HepG2 (cell line): Measurements from ENCODE around the gene GLYATL1B. TPM values are rescaled to one million over a fixed set of nuclear protein-coding genes. Genes with fewer than 3 reads are reported as not detected.

ENCODE experiments used
- ATAC-seq: fragments of 200-7000 bp; cut with Tn5 transposase; 3 replicates; pipeline ENCODE4 v1.9.1; 2020; ENCODE audit warnings: mild to moderate bottlenecking, moderate library complexity
- BruUV-seq: library from RNA; stranded (reverse); fragments of 400-500 nt; replicated peaks from 2 replicates; lab custom pipeline; 2021; lab: Mats Ljungman, UMichigan
- CTCF ChIA-PET: fragments of 300-600 bp; formaldehyde crosslinking; extraction: SDS; loops from one replicate; lab custom pipeline; 2021; ENCODE audit warnings: low total read pairs, inconsistent platforms, low intra/inter-chr PET ratio; lab: Yijun Ruan, JAX
- POLR2A ChIA-PET: fragments of 350-600 bp; sonication (Branson Sonifier 250); formaldehyde crosslinking; loops from one replicate; lab custom pipeline; 2020; ENCODE audit warnings: antibody characterized with exemption, inconsistent platforms; lab: Yijun Ruan, JAX
- DNase-seq: peaks from one replicate; pipeline ENCODE4 v3.0.0-alpha.2; 2015; ENCODE audit warnings: low spot score
- FAIRE-seq: peaks from 3 replicates; lab custom pipeline; 2011; peaks lifted over from hg19 to GRCh38; lab: Jason Lieb, UNC
- H2AFZ ChIP-seq: one replicate; pipeline ENCODE4 v1.6.1; 2011; ENCODE audit warnings: low read length, inconsistent platforms
- H3K27ac ChIP-seq: fragments of 300-600 bp; 3 replicates; pipeline ENCODE4 v1.8.0; 2011; ENCODE audit warnings: mixed run types, mild to moderate bottlenecking, mixed read lengths, low read length, inconsistent platforms; ENCODE audit not compliant: insufficient read depth; ENCODE audit errors: extremely low read length
- H3K27me3 ChIP-seq, 2 experiments: fragments of 200-600 bp in 1 of 2; 2 replicates in 1 of 2; 3 replicates in 1 of 2; pipeline versions ENCODE4 v1.6.0 to v1.8.0; 2011; ENCODE audit warnings: low read length in 2 of 2, mild to moderate bottlenecking in 2 of 2, moderate library complexity in 2 of 2, inconsistent platforms in 1 of 2; ENCODE audit not compliant: insufficient read depth in 2 of 2, control insufficient read depth in 1 of 2
- H3K36me3 ChIP-seq, 2 experiments: fragments of 200-600 bp in 1 of 2; replicated peaks in 1 of 2; 2 replicates in 1 of 2; 3 replicates in 1 of 2; pipeline versions ENCODE4 v1.5.1 to v1.8.0; 2011; ENCODE audit warnings: low read length in 2 of 2, inconsistent platforms in 1 of 2; ENCODE audit not compliant: insufficient read depth in 2 of 2, control insufficient read depth in 1 of 2
- H3K4me1 ChIP-seq: 2 replicates; pipeline ENCODE4 v1.5.1; 2012; ENCODE audit warnings: low read length, inconsistent platforms; ENCODE audit not compliant: insufficient read depth
- H3K4me2 ChIP-seq: 2 replicates; pipeline ENCODE4 v1.6.0; 2011; ENCODE audit warnings: low read depth, low read length, inconsistent platforms
- H3K4me3 ChIP-seq, 3 experiments: fragments of 200-600 bp in 1 of 3; sonication (generic), shearing (Covaris generic) in 1 of 3; replicated peaks in 1 of 3; 2 replicates each; pipeline ENCODE4 v1.5.1; 2011 to 2016; ENCODE audit warnings: low read length in 3 of 3, inconsistent platforms in 2 of 3, low read depth in 2 of 3, mild to moderate bottlenecking in 2 of 3, control low read depth in 1 of 3, mixed read lengths in 1 of 3; ENCODE audit not compliant: insufficient read depth in 1 of 3
- H3K79me2 ChIP-seq: one replicate; pipeline ENCODE4 v1.6.1; 2011; ENCODE audit warnings: low read length, inconsistent platforms; ENCODE audit not compliant: insufficient read depth
- H3K9ac ChIP-seq: 2 replicates; pipeline ENCODE4 v1.6.0; 2011; ENCODE audit warnings: mild to moderate bottlenecking, low read depth, low read length, inconsistent platforms; ENCODE audit not compliant: insufficient read depth
- H3K9me3 ChIP-seq: 2 replicates; pipeline ENCODE4 v1.5.1; 2012; ENCODE audit warnings: mild to moderate bottlenecking, low read length
- H4K20me1 ChIP-seq: 2 replicates; pipeline ENCODE4 v1.6.0; 2011; ENCODE audit warnings: inconsistent platforms, mild to moderate bottlenecking, low read length, moderate library complexity; ENCODE audit not compliant: insufficient read depth
- ARHGAP35 ChIP-seq: sonication (generic); formaldehyde crosslinking; IDR thresholded peaks from 2 replicates; pipeline ENCODE4 v1.9.0; 2022; ENCODE audit warnings: mild to moderate bottlenecking, inconsistent platforms, moderate library complexity, missing genetic modification reagents, borderline replicate concordance
- NFATC3 ChIP-seq: sonication (generic); formaldehyde crosslinking; IDR thresholded peaks from 2 replicates; pipeline ENCODE4 v1.5.1; 2020; ENCODE audit warnings: mild to moderate bottlenecking, missing genetic modification reagents
- PAF1 ChIP-seq: IDR thresholded peaks from 2 replicates; pipeline ENCODE4 v1.6.1; 2016; ENCODE audit warnings: missing genetic modification reagents, missing compliant biosample characterization
- RFX1 ChIP-seq: fragments of 450-650 bp; IDR thresholded peaks from 2 replicates; pipeline ENCODE4 v1.6.1; 2017
- SIX4 ChIP-seq: sonication (generic); formaldehyde crosslinking; IDR thresholded peaks from 2 replicates; pipeline ENCODE4 v1.4.0; 2020; ENCODE audit warnings: missing genetic modification reagents
- WGBS: methylation state at CpG from one replicate; pipeline ENCODE4 v1.1.6; 2017; ENCODE audit warnings: low lambda C conversion rate; 5-methylcytosine and 5-hydroxymethylcytosine counted together
- in situ Hi-C: cut with HindIII; loops from 2 replicates; pipeline ENCODE4 v1.10.0; 2017; ENCODE audit warnings: low pct_unique_long_range_greater_than_20kb; ENCODE audit not compliant: extremely low pct_ligation_motif_present
- intact Hi-C: fragments of 100-400 bp; cut with micrococcal nuclease; formaldehyde crosslinking; loops from one replicate; pipeline ENCODE4 v1.10.0; 2022; ENCODE audit not compliant: unreplicated experiment
- polyA plus RNA-seq, 8 experiments: library from polyadenylated mRNA; depleted of rRNA in 3 of 8; stranded (reverse) in 7 of 8; unstranded in 1 of 8; fragments of >200 nt; fragmentation: Illumina TruSeq in 4 of 8; extraction: Trizol in 4 of 8; gene quantifications; 2 replicates each; pipeline versions ENCODE4 v1.2.1 to v1.2.3, GENCODE V29; 2011 to 2016; ENCODE audit warnings: low read depth in 4 of 8, missing spikeins in 1 of 8, mixed read lengths in 1 of 8; ENCODE audit not compliant: insufficient read depth in 1 of 8
- total RNA-seq, 5 experiments: library from RNA; depleted of rRNA; stranded (reverse); fragments of >200 nt; fragmentation: Illumina TruSeq; extraction: Trizol; gene quantifications; 2 replicates each; pipeline ENCODE4 v1.2.3, GENCODE V29; 2016; ENCODE audit warnings: low read depth in 1 of 5
- TF ChIP-seq, protein P1 (sequence below): sonication (generic); formaldehyde crosslinking; IDR thresholded peaks from 2 replicates; pipeline ENCODE4 v1.5.0; 2020; ENCODE audit warnings: missing genetic modification reagents, mild to moderate bottlenecking, borderline replicate concordance
- TF ChIP-seq, protein P2 (sequence below): sonication (generic); formaldehyde crosslinking; IDR thresholded peaks from 2 replicates; pipeline ENCODE4 v1.4.0; 2020; ENCODE audit warnings: missing genetic modification reagents, mild to moderate bottlenecking, borderline replicate concordance

GLYATL1B gene
- total and polyA plus RNA-seq, 2 of the 13 experiments (the other 11 are each of a cell fraction or from before 2014, with no cell fraction given) = not detected

DNA sequence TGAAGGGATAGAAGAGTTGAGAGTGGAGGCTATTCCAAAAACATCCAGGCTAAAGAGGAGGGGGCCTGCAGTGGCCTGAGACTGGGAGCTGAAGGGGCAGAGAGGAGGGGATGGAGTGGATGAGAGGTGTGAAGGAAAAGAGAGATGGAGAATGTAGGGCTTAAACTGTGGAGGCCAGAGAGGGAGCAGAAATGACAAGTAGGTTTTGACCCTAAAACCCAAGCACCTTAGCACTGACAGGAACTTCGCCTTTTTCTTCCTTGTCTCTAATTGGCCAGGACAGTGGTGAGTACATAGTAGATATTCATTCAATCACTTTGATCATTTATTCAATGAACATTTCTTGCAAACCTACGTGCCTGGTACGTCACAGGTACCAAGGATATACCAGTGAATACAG, 28.2 kb downstream of the GLYATL1B start:
- H3K27me3 ChIP-seq = no peaks in the 10 kb centered on the region
- BruUV-seq = no TSS peak
- no peak overlapping the region for H3K4me2 ChIP-seq
- WGBS = 99% methylated on average over 3 of the region's 3 CpGs
- no peaks in the 10 kb centered on the region for H4K20me1 ChIP-seq
- CTCF ChIA-PET = no interaction called here
- DNase-seq (no peak), ATAC-seq (no peak), FAIRE-seq (no peak)
- no peaks in the 10 kb centered on the region for H3K79me2 ChIP-seq
- H2AFZ ChIP-seq = no peak overlapping the region
- no peak overlapping the region for H3K27ac ChIP-seq
- no peak overlapping the region for H3K9ac ChIP-seq
- intact Hi-C loops = no loop called here
- TF ChIP-seq SIX4 (no peak), RFX1 (no peak), PAF1 (CRISPR knock-in tag) (no peak), ARHGAP35 (CRISPR knock-in tag) (no peak)
- TF ChIP-seq, protein P1, sequence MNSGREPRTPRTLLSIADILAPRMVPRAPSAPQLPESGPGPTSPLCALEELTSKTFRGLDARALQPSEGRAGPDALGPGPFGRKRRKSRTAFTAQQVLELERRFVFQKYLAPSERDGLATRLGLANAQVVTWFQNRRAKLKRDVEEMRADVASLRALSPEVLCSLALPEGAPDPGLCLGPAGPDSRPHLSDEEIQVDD (CRISPR knock-in tag) = no peak
- in situ Hi-C loops = no loop called here
- no peaks in the 10 kb centered on the region for H3K4me1 ChIP-seq
- POLR2A ChIA-PET = no interaction called here
- peaks cover 24% of the 10 kb centered on the region for H3K9me3 ChIP-seq
- peaks cover 0 to 19% of the 10 kb centered on the region in 2 experiments; a peak in 2 of 5 replicates for H3K36me3 ChIP-seq
- H3K4me3 ChIP-seq = no peak overlapping the region

DNA sequence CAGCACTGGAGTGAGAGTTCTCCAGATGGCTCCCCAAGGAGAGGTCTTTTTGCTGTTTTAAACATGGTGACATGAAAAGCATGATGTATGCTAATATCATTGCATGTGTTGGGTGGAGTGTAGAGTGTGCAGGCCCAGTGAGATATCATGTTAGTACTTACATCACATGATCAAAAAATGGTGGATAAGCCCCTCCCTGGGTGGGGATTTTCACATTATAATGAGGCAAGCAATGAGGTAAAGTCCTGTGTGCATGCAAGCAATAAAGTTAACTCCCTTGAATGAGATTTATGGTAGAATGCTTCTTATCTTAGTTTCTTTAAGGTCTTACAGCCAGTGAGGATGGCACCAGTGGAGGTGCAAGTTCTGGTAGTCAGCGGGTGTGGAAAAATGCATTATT, 29.4 kb downstream of the GLYATL1B start:
- H4K20me1 ChIP-seq = no peaks in the 10 kb centered on the region
- ChIA-PET CTCF (no interaction called here), POLR2A (no interaction called here)
- H3K36me3 ChIP-seq = peaks cover 0 to 19% of the 10 kb centered on the region in 2 experiments; a peak in 2 of 5 replicates
- H3K27ac ChIP-seq = no peak overlapping the region
- peaks cover 24% of the 10 kb centered on the region for H3K9me3 ChIP-seq
- no peak overlapping the region for H3K4me3 ChIP-seq
- BruUV-seq = no TSS peak
- no peak overlapping the region for H2AFZ ChIP-seq
- 0 out of 2 replicates have a peak, but pooled peaks cover 6% of the 10 kb centered on the region for H3K4me1 ChIP-seq
- in situ Hi-C loops = no loop called here
- 100% methylated on average over 1 of the region's 1 CpG for WGBS
- intact Hi-C loops = no loop called here
- H3K79me2 ChIP-seq = no peaks in the 10 kb centered on the region
- FAIRE-seq (no peak), DNase-seq (no peak), ATAC-seq (no peak)
- H3K27me3 ChIP-seq = no peaks in the 10 kb centered on the region
- TF ChIP-seq, protein P2, sequence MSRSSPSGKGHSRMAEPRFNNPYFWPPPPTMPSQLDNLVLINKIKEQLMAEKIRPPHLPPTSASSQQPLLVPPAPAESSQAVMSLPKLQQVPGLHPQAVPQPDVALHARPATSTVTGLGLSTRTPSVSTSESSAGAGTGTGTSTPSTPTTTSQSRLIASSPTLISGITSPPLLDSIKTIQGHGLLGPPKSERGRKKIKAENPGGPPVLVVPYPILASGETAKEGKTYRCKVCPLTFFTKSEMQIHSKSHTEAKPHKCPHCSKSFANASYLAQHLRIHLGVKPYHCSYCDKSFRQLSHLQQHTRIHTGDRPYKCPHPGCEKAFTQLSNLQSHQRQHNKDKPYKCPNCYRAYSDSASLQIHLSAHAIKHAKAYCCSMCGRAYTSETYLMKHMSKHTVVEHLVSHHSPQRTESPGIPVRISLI (CRISPR knock-in tag) = no peak
- no peak for TF ChIP-seq NFATC3 (CRISPR knock-in tag)
- H3K4me2 ChIP-seq = no peak overlapping the region
- H3K9ac ChIP-seq = no peak overlapping the region
